ENCODE measurements around the gene OR51B4.
"Not testable (repeated sequence)": the region's sequence is repeated elsewhere in the genome, so short reads cannot be mapped to it uniquely, and the experiment has no call there.

The OR51B4 gene

GRCh38 chr11:5301846-5302245 is at the start of gene OR51B4:
Gene OR51B4 (minus strand): TSS chr11:5301946. CDS start chr11:5301946, 0 bp downstream.
- DNase-seq = no peak

- no peak for DNase-seq
These were observed 49.5 kb upstream of the OR51B4 start, which contains the start of gene OR51B6 for GRCh38 chr11:5351208-5351607. Gene OR51B6 (plus strand): TSS chr11:5351508. CDS start chr11:5351508, 0 bp downstream.

- DNase-seq = no peak
These were observed 47.8 kb upstream of the OR51B4 start for GRCh38 chr11:5349550-5349949.

DNA sequence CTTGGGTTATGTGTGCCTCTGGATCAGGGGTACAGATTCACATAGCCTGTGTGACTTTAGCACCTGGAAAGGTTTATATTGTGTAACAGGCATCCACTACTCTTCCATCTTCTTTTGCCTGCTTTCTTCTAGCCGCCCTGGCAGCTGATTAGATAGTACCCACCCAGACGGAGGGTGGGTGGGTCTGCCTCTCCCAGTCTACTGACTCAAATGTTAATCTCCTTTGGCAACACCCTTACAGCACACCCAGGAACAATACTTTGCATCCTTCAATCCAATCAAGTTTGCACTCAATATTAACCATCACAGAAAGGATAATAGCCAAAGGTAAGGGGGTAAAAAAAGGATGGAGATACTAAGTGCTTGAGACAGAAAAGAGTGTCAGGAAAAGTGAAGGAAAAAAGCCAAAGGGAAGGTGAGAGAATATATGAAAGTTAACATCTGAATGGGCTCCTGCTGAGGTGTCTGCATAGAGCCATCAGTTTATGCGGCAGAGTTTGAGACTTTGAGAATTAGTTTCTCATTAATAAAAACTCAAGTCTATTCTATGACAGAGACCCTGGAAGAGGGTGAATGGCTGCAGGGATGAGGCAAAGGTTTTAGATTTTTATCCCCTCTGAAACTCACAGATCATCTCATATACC is 46.9 kb upstream of the OR51B4 start:
- DNase-seq = no peak

DNA sequence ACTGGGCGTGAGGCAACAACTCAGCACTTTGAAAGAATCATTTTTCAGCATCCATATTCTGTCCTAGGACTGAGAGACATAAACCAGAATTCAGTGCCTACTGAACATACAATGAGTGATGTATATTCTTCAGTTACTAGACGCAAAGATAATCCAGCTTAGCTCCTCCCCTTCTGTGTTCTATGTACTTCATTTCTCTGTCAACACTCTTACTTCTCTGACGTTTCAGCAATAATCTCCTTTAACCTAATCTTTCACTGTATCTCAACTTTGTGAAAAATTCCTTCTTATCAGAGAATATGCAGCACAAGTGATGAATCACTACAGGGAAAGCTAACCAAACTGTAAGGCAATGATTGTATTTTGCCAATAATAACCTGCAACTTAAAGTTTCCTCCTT is 44.1 kb upstream of the OR51B4 start:
- DNase-seq = no peak

DNA sequence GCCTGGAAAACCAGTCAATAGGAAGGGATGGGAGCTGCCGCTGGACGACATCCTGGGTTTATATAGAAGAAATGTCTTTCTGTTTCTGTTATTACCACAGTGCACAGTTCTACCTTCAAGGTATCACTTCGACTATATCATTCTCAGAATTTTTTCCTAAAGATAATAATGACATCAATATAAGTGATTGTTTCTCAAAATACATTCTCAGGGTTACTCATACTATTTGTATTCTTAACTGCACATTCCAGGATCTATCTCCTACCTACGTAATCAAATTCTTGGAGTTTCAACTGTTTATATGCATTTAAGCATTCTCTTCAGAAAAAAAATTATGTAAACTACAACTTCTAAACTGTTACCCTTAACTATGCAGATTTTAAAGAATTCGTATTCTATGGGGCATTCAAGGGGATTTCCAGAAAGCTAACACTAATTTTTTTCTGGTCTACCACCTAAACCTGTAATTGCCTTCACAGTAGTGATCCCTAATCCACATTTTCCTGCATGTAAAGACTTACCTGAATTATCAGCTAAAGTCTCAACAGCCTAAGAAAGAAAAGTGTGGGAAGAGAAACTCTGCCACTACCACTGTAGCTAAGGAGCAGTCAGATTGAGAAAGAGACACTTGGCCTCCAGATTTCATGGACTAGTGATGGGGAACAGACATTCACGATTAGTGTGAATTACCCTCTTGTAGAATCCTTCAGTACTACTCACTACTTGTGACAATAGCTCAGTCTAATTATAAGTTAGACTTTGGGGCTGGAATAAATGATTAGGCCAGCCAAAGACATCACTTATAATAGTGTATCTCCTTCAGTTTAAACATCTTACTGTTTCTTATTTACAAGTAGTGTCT is 42.0 kb upstream of the OR51B4 start, which contains the start of gene OR51B5:
Gene OR51B5, minus strand, starts transcription at position 51 of the 862 bp plus-strand sequence. Its CDS starts 0 bp downstream, at position 51.
- DNase-seq = no peak

- no peak for DNase-seq
These were observed 38.1 kb upstream of the OR51B4 start for GRCh38 chr11:5339771-5340322.

- not testable (repeated sequence) for DNase-seq
These were observed 35.5 kb upstream of the OR51B4 start for GRCh38 chr11:5337253-5337652.

- no peak for DNase-seq
These were observed 34.6 kb upstream of the OR51B4 start for GRCh38 chr11:5336331-5336730.

DNA sequence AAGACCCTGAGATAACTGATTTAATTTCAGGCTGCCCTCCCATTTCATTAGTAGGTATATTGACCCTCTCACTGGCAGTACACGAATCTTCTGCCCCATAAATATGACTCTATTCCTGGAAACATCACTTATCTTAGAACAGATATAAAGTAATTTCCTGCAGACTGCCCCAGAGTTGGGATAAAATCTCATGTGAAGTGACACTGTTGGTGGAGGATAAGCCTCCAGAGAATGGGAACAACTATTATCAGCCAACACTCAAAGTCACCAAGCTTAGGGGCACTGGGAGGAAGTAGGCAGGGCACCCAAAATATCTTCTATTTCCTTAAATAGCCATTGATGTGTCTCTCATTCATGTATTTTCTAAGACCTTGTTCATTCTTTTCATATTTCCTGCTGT is 33.4 kb upstream of the OR51B4 start:
- no peak for DNase-seq

- no peak for DNase-seq
These were observed 22.5 kb upstream of the OR51B4 start, which contains the start of gene OR51B2 for GRCh38 chr11:5324197-5324596. Gene OR51B2 (minus strand): TSS chr11:5324297. CDS start chr11:5324297, 0 bp downstream.

GRCh38 chr11:5317292-5317691 is 15.5 kb upstream of the OR51B4 start:
- DNase-seq = no peak

DNA sequence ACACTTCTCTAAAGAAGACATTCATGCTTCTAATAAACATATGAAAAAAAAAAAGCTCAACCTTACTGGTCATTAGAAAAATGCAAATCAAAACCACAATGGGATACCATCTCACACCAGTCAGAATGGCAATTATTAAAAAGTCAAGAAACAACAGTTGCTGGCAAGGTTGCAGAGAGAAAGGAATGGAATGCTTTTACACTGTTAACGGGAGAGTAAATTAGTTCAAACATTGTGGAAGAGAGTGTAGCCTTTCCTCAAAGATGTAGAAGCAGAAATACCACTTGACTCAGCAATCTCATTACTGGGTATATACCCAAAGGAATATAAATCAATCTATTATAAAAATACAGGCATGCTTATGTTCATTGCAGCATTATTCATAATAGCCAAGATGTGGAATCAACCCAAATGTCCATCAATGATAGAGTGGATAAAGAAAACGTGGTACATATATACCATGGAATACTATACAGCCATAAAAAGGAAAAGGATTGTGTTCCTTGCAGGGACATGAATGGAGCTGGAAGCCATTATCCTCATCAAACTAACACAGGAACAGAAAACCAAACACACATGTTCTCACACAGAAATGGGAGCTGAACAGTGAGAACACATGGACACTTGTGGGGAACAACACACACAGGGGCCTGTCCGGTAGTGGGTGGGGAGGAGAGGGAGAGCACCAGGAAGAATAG is 11.7 kb upstream of the OR51B4 start:
- not testable (repeated sequence) for DNase-seq

GRCh38 chr11:5310423-5310822 is 8.7 kb upstream of the OR51B4 start:
- DNase-seq = no peak

DNA sequence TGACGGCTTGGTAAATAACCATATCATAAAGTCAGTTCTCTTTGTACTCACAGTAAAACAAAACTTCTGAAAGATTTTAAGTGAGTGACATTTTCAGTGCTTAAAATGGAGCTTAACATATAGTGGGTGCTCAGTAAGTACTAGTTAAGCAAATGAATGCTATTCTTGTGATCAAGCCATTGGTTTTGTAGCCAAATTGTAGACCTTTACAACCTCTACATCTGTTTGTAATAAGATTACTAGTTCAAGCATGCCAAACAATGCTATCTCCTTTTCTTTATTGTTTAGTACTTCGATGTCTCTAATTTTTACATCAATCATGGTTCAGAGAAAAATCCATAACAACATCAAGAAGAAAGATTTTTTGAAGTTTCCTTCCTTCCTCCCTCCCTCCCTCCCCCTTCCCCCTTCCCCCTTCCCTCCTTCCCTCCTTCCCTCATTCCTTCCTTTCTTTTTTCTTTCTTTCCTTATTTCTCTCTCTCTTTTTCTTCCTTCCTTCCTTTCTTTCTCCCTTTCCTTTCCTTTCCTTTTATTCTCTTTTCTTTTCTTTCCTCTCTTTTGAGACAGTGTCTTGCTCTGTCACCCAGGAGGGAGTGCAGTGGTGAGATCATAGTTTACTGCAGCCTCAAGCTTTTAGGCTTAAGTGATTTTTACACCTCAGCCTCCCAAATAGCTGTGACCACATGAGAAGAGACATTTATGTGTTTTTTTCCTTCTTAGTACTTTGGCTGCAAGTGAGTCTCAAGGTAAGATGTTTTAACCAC is 5.7 kb upstream of the OR51B4 start:
- DNase-seq = no peak

DNA sequence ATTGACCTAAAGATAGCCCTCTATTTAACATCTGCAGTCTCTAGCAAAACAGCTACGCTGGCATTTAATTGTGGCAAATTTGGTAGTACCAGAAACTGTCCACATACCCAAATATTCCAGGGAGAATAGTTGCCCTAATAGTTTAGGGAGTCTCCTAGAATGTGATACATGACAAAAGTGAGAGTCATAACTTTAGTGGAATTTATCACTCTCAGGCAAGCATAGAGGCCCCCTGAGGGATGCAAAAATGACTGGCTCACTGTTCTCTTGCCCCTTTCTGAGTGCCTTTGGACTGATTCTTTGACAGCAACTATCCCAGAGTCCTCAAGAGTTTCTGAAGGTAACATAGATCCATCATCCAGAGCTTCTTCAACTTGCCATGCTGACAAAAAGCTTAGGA is 2.3 kb upstream of the OR51B4 start:
- DNase-seq = no peak

DNA sequence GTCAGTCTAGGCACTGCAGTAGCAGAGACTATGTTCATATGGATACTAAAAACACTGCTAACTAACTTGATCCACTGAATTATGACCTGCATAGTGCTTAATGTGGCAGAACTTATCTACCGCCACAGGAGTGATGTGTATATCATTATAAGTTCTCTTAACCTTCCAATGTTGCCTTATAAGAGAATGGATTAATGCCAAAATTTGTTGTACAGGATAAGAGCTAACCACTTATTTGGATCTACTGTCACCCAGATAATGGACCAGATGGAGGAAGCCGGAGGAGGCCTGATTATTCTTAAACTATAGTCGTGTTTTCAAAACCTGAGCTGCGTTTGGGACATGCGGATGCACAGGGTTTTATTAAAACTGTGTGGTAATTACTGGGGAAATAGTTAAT is 1.9 kb upstream of the OR51B4 start:
- no peak for DNase-seq

- DNase-seq = no peak
These were observed 1.5 kb downstream of the OR51B4 start for GRCh38 chr11:5300251-5300650.

- DNase-seq = no peak
These were observed 3.3 kb downstream of the OR51B4 start for GRCh38 chr11:5298451-5298850.

- DNase-seq = no peak
These were observed 3.9 kb downstream of the OR51B4 start for GRCh38 chr11:5297721-5298323.

- not testable (repeated sequence) for DNase-seq
These were observed 7.3 kb downstream of the OR51B4 start for GRCh38 chr11:5294342-5294995.

All from CD4-positive, alpha-beta T cell treated with Interleukin-17A for 1 hour (primary cell).